Measurements from ENCODE around the gene EPB41L4A.

- TF ChIP-seq CTCF (optimal IDR thresholded peaks at IDR 0.05 in 1 of 3, IDR thresholded peaks at IDR 0.05 in 1 of 3, conservative IDR thresholded peaks at IDR 0.05 in 1 of 3; ENCODE audit: extremely low read depth in 1 of 3, insufficient read depth in 2 of 3, low read length in 3 of 3) (no peak), EZH2 (IDR thresholded peaks at IDR 0.05; ENCODE audit: low read length) (no peak)
Measured at GRCh38 chr5:112371067-112371466, 48.0 kb downstream of the EPB41L4A start.

Data from keratinocyte (primary cell).